Neuronal stem cell (in vitro differentiated cells): ENCODE measurements around the gene HAPSTR1.

Experiments
- DNase-seq: peaks from one replicate; pipeline ENCODE4 v3.0.0-alpha.2; 2013; ENCODE audit warnings: low spot score
- H2AFZ ChIP-seq: one replicate; pipeline ENCODE4 v1.6.1; 2013; ENCODE audit warnings: mild to moderate bottlenecking, low read length, inconsistent platforms
- H2AK5ac ChIP-seq: 2 replicates; pipeline ENCODE4 v1.6.1; 2013; ENCODE audit warnings: low read depth, mild to moderate bottlenecking, inconsistent platforms, low read length, moderate library complexity, mixed read lengths
- H2BK120ac ChIP-seq: 2 replicates; pipeline ENCODE4 v1.6.1; 2013; ENCODE audit warnings: low read depth, mild to moderate bottlenecking, inconsistent platforms, low read length, moderate library complexity, mixed read lengths
- H2BK12ac ChIP-seq: one replicate; pipeline ENCODE4 v1.6.1; 2013; ENCODE audit warnings: low read length, inconsistent platforms
- H2BK15ac ChIP-seq: 2 replicates; pipeline ENCODE4 v1.6.1; 2013; ENCODE audit warnings: mild to moderate bottlenecking, low read length, inconsistent platforms, mixed read lengths
- H2BK5ac ChIP-seq: one replicate; pipeline ENCODE4 v1.6.1; 2013; ENCODE audit warnings: inconsistent platforms, mild to moderate bottlenecking, low read length, moderate library complexity
- H3K14ac ChIP-seq: one replicate; pipeline ENCODE4 v1.6.1; 2013; ENCODE audit warnings: low read length, inconsistent platforms
- H3K18ac ChIP-seq: 2 replicates; pipeline ENCODE4 v1.6.1; 2013; ENCODE audit warnings: low read length, inconsistent platforms
- H3K23ac ChIP-seq: 2 replicates; pipeline ENCODE4 v1.6.1; 2013; ENCODE audit warnings: low read depth, mild to moderate bottlenecking, mixed read lengths, low read length, inconsistent platforms; ENCODE audit not compliant: poor library complexity
- H3K27ac ChIP-seq: replicated peaks from 3 replicates; pipeline ENCODE4 v1.5.1; 2013; ENCODE audit warnings: low read length, inconsistent platforms
- H3K27me3 ChIP-seq, 3 experiments: 2 replicates each; pipeline ENCODE4 v1.6.1; 2013; ENCODE audit warnings: low read length in 3 of 3, mild to moderate bottlenecking in 2 of 3, inconsistent platforms in 1 of 3, low read depth in 1 of 3, mixed read lengths in 1 of 3, moderate library complexity in 1 of 3; ENCODE audit not compliant: control insufficient read depth in 3 of 3, insufficient read depth in 3 of 3
- H3K36me3 ChIP-seq, 2 donors: replicated peaks in 1 of 2; 2 replicates each; pipeline ENCODE4 v1.6.1; 2013; ENCODE audit warnings: low read length in 2 of 2; ENCODE audit not compliant: control insufficient read depth in 2 of 2, insufficient read depth in 2 of 2
- H3K4ac ChIP-seq: 2 replicates; pipeline ENCODE4 v1.6.1; 2013; ENCODE audit warnings: inconsistent platforms, mild to moderate bottlenecking, low read length, moderate library complexity
- H3K4me1 ChIP-seq, 2 donors: 1 replicate in 1 of 2; 2 replicates in 1 of 2; pipeline ENCODE4 v1.6.1; 2013; ENCODE audit warnings: low read length in 2 of 2, low read depth in 1 of 2; ENCODE audit not compliant: control insufficient read depth in 2 of 2, insufficient read depth in 1 of 2
- H3K4me2 ChIP-seq: one replicate; pipeline ENCODE4 v1.6.1; 2013; ENCODE audit warnings: mild to moderate bottlenecking, low read length, inconsistent platforms; ENCODE audit not compliant: insufficient read depth, poor library complexity, severe bottlenecking
- H3K4me3 ChIP-seq, 2 donors: 2 replicates each; pipeline ENCODE4 v1.5.1; 2013; ENCODE audit warnings: low read length in 2 of 2, mild to moderate bottlenecking in 2 of 2, inconsistent platforms in 1 of 2, moderate library complexity in 1 of 2
- H3K79me1 ChIP-seq: one replicate; pipeline ENCODE4 v1.6.1; 2013; ENCODE audit warnings: low read depth, mild to moderate bottlenecking, inconsistent platforms, low read length, moderate library complexity
- H3K9ac ChIP-seq: one replicate; pipeline ENCODE4 v1.6.1; 2013; ENCODE audit warnings: mild to moderate bottlenecking, low read depth, low read length, inconsistent platforms; ENCODE audit not compliant: poor library complexity
- H3K9me3 ChIP-seq, 2 donors: replicated peaks in 1 of 2; 2 replicates each; pipeline versions ENCODE3 to v1.6.1; 2013; ENCODE audit warnings: low read length in 2 of 2, mild to moderate bottlenecking in 2 of 2, inconsistent platforms in 1 of 2, low read depth in 1 of 2, mixed read lengths in 1 of 2, moderate library complexity in 1 of 2; ENCODE audit not compliant: control insufficient read depth in 2 of 2, insufficient read depth in 1 of 2
- H4K8ac ChIP-seq: one replicate; pipeline ENCODE4 v1.6.1; 2013; ENCODE audit warnings: low read depth, mild to moderate bottlenecking, inconsistent platforms, low read length, moderate library complexity
- H4K91ac ChIP-seq: one replicate; pipeline ENCODE4 v1.6.1; 2013; ENCODE audit warnings: low read length, low read depth, mild to moderate bottlenecking, inconsistent platforms; ENCODE audit not compliant: poor library complexity
- WGBS, 2 donors: extraction: QIAGEN DNeasy Blood & Tissue Kit; methylation state at CpG; one replicate each; pipeline ENCODE4 v1.1.7; 2013; ENCODE audit warnings: missing lambda C conversion rate in 2 of 2, mixed read lengths in 1 of 2; ENCODE audit not compliant: insufficient read length in 2 of 2, insufficient replicate concordance in 1 of 2; ENCODE audit errors: extremely low coverage in 2 of 2; 5-methylcytosine and 5-hydroxymethylcytosine counted together

The HAPSTR1 gene

DNA sequence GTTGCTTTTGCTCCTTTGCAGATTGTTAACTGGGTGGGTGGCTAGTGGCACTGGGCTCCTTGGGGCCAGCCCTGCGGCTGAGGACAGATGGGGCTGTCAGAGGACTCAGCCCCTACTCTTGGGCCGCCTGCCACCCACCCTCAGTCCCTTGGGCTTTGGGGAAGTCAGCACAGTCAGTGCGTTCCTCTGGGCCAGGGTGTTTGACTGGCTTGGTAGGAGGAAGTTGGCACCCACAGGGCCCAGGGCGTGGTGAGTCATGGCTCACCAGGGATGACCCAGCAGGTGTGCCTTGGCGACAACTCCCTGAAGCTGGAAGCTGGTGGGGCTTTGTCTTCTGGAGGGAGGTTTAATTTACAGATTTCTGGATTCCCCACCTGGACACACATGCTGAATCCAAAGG, 32.4 kb downstream of the HAPSTR1 start:
- no peak overlapping the region for H2AFZ ChIP-seq
- H3K4me1 ChIP-seq = peaks cover 3 to 13% of the 10 kb centered on the region in 2 donors
- H3K4ac ChIP-seq = no peak overlapping the region
- H2BK5ac ChIP-seq = no peak overlapping the region
- H3K9ac ChIP-seq = no peak overlapping the region
- H3K18ac ChIP-seq = no peak overlapping the region
- H3K27me3 ChIP-seq = no peaks in the 10 kb centered on the region
- peaks cover 4 to 64% of the 10 kb centered on the region in 2 donors for H3K36me3 ChIP-seq
- no peak overlapping the region for H3K4me3 ChIP-seq
- no peak overlapping the region for H4K8ac ChIP-seq
- no peak overlapping the region for H3K23ac ChIP-seq
- no peak overlapping the region for H2BK120ac ChIP-seq
- DNase-seq = no peak
- H3K14ac ChIP-seq = no peak overlapping the region
- no peak overlapping the region for H3K4me2 ChIP-seq
- H3K9me3 ChIP-seq = no peaks in the 10 kb centered on the region
- WGBS, 2 donors = no CpG with 5 or more reads among the region's 5 CpGs
- H3K27ac ChIP-seq = no peak overlapping the region
- H4K91ac ChIP-seq = no peak overlapping the region
- no peak overlapping the region for H2BK12ac ChIP-seq
- no peak overlapping the region for H2AK5ac ChIP-seq
- peaks cover 3% of the 10 kb centered on the region for H3K79me1 ChIP-seq
- H2BK15ac ChIP-seq = no peak overlapping the region

DNA sequence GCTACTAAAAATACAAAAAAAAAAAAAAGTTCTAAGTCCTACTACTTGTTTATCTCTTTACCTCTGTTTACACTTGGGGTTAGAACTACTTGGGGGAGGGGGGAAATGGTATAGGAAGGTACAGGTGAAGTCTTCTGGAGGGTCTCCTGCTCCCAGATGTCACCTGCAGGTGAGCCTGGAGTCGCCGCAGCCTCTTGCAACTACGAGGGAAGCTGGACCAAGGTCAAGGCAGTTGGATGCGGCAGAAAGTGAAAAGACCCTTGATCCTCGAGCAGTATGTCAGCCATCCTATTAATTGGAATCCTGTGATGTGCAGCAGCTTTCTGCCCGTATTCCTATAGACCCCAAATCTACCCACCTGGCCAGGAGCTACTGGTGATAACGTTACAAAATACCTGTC, 33.0 kb downstream of the HAPSTR1 start:
- H3K4me2 ChIP-seq = no peak overlapping the region
- peaks cover 3% of the 10 kb centered on the region for H3K79me1 ChIP-seq
- H4K8ac ChIP-seq = no peak overlapping the region
- H3K4me1 ChIP-seq = peaks cover 3 to 13% of the 10 kb centered on the region in 2 donors
- WGBS, 2 donors = no CpG with 5 or more reads among the region's 7 CpGs
- H2BK12ac ChIP-seq = no peak overlapping the region
- H3K18ac ChIP-seq = no peak overlapping the region
- no peak overlapping the region for H3K23ac ChIP-seq
- no peak overlapping the region for H2AFZ ChIP-seq
- no peak overlapping the region for H3K14ac ChIP-seq
- H3K27me3 ChIP-seq = no peaks in the 10 kb centered on the region
- H2BK120ac ChIP-seq = no peak overlapping the region
- no peak overlapping the region for H2AK5ac ChIP-seq
- no peaks in the 10 kb centered on the region for H3K9me3 ChIP-seq
- DNase-seq = no peak
- H3K4me3 ChIP-seq = no peak overlapping the region
- no peak overlapping the region for H2BK15ac ChIP-seq
- H3K9ac ChIP-seq = no peak overlapping the region
- no peak overlapping the region for H2BK5ac ChIP-seq
- no peak overlapping the region for H3K4ac ChIP-seq
- peaks cover 4 to 59% of the 10 kb centered on the region in 2 donors for H3K36me3 ChIP-seq
- no peak overlapping the region for H4K91ac ChIP-seq
- H3K27ac ChIP-seq = no peak overlapping the region

DNA sequence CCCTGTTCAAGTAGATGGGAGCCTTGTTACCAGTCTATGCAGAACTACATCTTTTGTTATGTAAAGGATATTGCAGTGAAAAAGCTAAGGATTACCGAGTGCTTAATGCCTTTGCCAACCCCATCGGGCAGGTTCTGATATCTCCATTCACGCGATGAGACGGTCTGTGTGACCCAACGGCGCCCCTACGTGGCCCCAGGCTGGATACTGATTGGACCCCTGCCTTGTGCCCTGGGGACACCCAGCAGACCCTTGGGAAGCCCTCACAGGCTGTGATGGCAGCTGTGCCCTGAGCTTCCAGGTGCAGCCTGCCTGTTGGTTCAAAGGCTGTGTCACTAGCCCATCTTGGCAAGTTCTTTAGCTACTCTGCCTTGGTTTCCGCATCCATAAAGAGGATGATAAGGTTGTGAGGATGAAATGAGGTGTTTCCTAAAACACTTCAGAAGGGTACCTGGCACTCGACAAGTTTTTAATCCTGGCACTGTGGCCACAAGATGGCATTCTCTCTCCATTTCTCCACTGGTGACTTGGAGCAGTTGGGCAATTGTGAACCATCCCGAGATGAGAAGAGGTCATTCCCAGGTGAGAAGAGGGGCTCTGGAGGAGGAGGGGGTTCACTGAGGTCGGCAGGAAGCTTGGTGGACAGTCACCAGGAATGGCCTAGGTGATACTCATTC, 33.6 kb downstream of the HAPSTR1 start:
- H2BK5ac ChIP-seq = no peak overlapping the region
- no peak overlapping the region for H4K8ac ChIP-seq
- no peak overlapping the region for H3K4ac ChIP-seq
- no peak overlapping the region for H2AFZ ChIP-seq
- H3K9ac ChIP-seq = no peak overlapping the region
- no peak overlapping the region for H3K4me3 ChIP-seq
- no peak overlapping the region for H2AK5ac ChIP-seq
- H3K4me2 ChIP-seq = no peak overlapping the region
- H2BK15ac ChIP-seq = no peak overlapping the region
- WGBS, 2 donors = no CpG with 5 or more reads among the region's 12 CpGs
- H3K18ac ChIP-seq = no peak overlapping the region
- H3K14ac ChIP-seq = no peak overlapping the region
- DNase-seq = no peak
- H2BK12ac ChIP-seq = no peak overlapping the region
- H3K79me1 ChIP-seq = peaks cover 3% of the 10 kb centered on the region
- no peaks in the 10 kb centered on the region for H3K27me3 ChIP-seq
- no peak overlapping the region for H3K27ac ChIP-seq
- H3K36me3 ChIP-seq = peaks cover 4 to 53% of the 10 kb centered on the region in 2 donors
- peaks cover 3 to 13% of the 10 kb centered on the region in 2 donors for H3K4me1 ChIP-seq
- no peak overlapping the region for H3K23ac ChIP-seq
- H4K91ac ChIP-seq = no peak overlapping the region
- no peaks in the 10 kb centered on the region for H3K9me3 ChIP-seq
- H2BK120ac ChIP-seq = no peak overlapping the region

DNA sequence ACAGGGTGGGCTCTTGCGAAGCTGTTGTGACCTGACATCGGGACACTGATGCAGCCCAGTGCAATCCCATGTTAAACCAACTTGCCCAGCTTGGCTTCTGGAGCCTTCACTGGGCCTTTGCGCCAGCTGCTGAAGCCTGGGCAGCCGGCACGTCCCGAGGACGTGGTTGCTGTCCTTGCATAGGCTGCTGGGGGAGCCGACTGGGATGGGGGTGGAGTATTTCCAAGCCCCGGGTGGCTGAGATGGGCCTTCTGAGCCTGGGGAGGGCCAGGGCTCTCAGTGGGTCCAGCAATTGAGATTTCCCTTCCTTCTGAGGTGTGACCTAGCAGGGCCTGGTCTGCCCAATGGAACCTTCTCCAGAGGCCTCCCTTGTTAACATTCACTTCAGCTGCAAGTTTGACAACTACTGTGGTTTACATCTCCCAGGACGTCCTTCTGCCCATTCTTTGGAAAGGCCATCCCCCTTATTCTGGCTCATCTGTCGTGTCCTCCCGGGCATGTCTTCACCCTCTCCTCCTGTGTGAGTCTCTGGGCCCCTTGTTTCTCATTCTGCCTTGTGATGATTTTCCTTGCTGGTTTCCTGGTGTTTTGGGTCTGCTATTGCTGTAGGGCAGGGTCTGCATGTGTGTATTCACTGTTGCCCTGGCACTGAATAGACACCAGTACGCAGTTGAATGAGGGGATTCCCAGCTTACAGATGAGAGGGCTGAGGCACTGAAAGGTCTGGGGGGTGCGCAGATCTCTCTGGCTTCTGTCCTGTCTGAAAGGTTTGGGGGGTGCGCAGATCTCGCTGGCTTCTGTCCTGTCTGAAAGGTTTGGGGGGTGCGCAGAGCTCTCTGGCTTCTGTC, 34.4 kb downstream of the HAPSTR1 start:
- Histone ChIP-seq H3K9ac (no peak overlapping the region), H2BK12ac (no peak overlapping the region), H3K23ac (no peak overlapping the region), H3K27me3 (no peaks in the 10 kb centered on the region), H3K18ac (no peak overlapping the region), H4K91ac (no peak overlapping the region), H3K27ac (no peak overlapping the region), H3K9me3 (no peaks in the 10 kb centered on the region), H3K4ac (no peak overlapping the region), H3K79me1 (peaks cover 3% of the 10 kb centered on the region), H3K36me3 (peaks cover 4 to 46% of the 10 kb centered on the region in 2 donors), H3K4me1 (peaks cover 3 to 13% of the 10 kb centered on the region in 2 donors), H2AK5ac (no peak overlapping the region), H3K4me2 (no peak overlapping the region), H2BK15ac (no peak overlapping the region), H2BK120ac (no peak overlapping the region), H2AFZ (no peak overlapping the region), H3K4me3 (no peak overlapping the region), H2BK5ac (no peak overlapping the region), H4K8ac (no peak overlapping the region), H3K14ac (no peak overlapping the region)
- no CpG with 5 or more reads among the region's 17 CpGs for WGBS, 2 donors
- no peak for DNase-seq
